C4-2B (cell line): ENCODE data around the gene ATP13A3.

Experiments used
- CTCF ChIP-seq: fragments of 450-650 bp; conservative IDR thresholded peaks from 2 replicates; pipeline ENCODE4 v1.5.1; 2017; ENCODE audit warnings: mild to moderate bottlenecking
- ZFX ChIP-seq: fragments of 450-650 bp; IDR thresholded peaks from 2 replicates; pipeline ENCODE4 v1.6.1; 2017

GRCh38 chr3:194527726-194528125, 40.9 kb upstream of the ATP13A3 start:
- TF ChIP-seq CTCF (no peak), ZFX (no peak)
